ENCODE results near the gene TNPO2. TPM values are rescaled to one million over a fixed set of nuclear protein-coding genes. Genes with fewer than 3 reads are reported as not detected.
A peak's percentile ranks its signal among the peaks of the same experiment; 100 is the strongest.

Gene TNPO2
- total RNA-seq, 2 donors from 2014 or later, result 76.9 to 229 TPM

- Mint-ChIP-seq H3K36me3 (peaks cover 12% of the 10 kb centered on the region), H3K4me3 (no peak overlapping the region), H3K27me3 (peaks cover 8 to 22% of the 10 kb centered on the region in 2 donors), H3K9me3 (no peaks in the 10 kb centered on the region), H3K27ac (no peak overlapping the region), H3K4me1 (ENCODE audit: low read depth in 2 of 2) (peaks cover 9 to 11% of the 10 kb centered on the region in 2 donors)
- DNase-seq (ENCODE audit: low spot score) (no peak), ATAC-seq (no peak)
Measured at GRCh38 chr19:12752056-12752781, 28.5 kb upstream of the TNPO2 start.

- no peak within 1 kb of the TSS for H3K27ac Mint-ChIP-seq
- no peaks in the 10 kb centered on the region for H3K9me3 Mint-ChIP-seq
- H3K4me3 Mint-ChIP-seq, result no peak within 1 kb of the TSS
Measured at GRCh38 chr19:12751635-12752034, 27.9 kb upstream of the TNPO2 start, which contains the start of gene BEST2. TSS of gene BEST2 (plus strand) at chr19:12751791. CDS start at chr19:12752593, 802 bp downstream.

GRCh38 chr19:12750851-12751250, 27.1 kb upstream of the TNPO2 start:
- Mint-ChIP-seq H3K4me3 (no peak overlapping the region), H3K9me3 (no peaks in the 10 kb centered on the region), H3K27me3 (peaks cover 8 to 19% of the 10 kb centered on the region in 2 donors), H3K27ac (no peak overlapping the region), H3K4me1 (ENCODE audit: low read depth in 2 of 2) (peaks cover 9 to 11% of the 10 kb centered on the region in 2 donors), H3K36me3 (peaks cover 12% of the 10 kb centered on the region)
- no peak for ATAC-seq
- no peak for DNase-seq (ENCODE audit: low spot score)

More at GRCh38 chr19:12751635-12752034, 27.9 kb upstream of the TNPO2 start, which contains the start of gene BEST2:
- Mint-ChIP-seq H3K27me3 (peaks cover 8 to 22% of the 10 kb centered on the region in 2 donors), H3K36me3 (peaks cover 12% of the 10 kb centered on the region), H3K4me1 (ENCODE audit: low read depth in 2 of 2) (peaks cover 9 to 11% of the 10 kb centered on the region in 2 donors)
- no peak for ATAC-seq
- DNase-seq (ENCODE audit: low spot score), result no peak

- Mint-ChIP-seq H3K4me3 (peak overlapping the region; percentile 9), H3K36me3 (peaks cover 12% of the 10 kb centered on the region), H3K4me1 (ENCODE audit: low read depth in 2 of 2) (peaks cover 9 to 11% of the 10 kb centered on the region in 2 donors), H3K9me3 (no peaks in the 10 kb centered on the region), H3K27me3 (peaks cover 8 to 19% of the 10 kb centered on the region in 2 donors), H3K27ac (no peak overlapping the region)
- no peak for DNase-seq (ENCODE audit: low spot score)
- no peak for ATAC-seq
Measured at GRCh38 chr19:12749938-12750521, 26.3 kb upstream of the TNPO2 start.

GRCh38 chr19:12748489-12748888, 24.8 kb upstream of the TNPO2 start:
- Mint-ChIP-seq H3K27me3 (peaks cover 8 to 16% of the 10 kb centered on the region in 2 donors), H3K4me1 (ENCODE audit: low read depth in 2 of 2) (peaks cover 9 to 11% of the 10 kb centered on the region in 2 donors), H3K36me3 (peaks cover 12% of the 10 kb centered on the region), H3K9me3 (no peaks in the 10 kb centered on the region), H3K4me3 (no peak overlapping the region), H3K27ac (no peak overlapping the region)
- no peak for ATAC-seq
- no peak for DNase-seq (ENCODE audit: low spot score)

- Mint-ChIP-seq H3K4me1 (ENCODE audit: low read depth in 2 of 2) (peaks cover 9 to 10% of the 10 kb centered on the region in 2 donors), H3K27ac (no peak overlapping the region), H3K4me3 (no peak overlapping the region), H3K27me3 (peaks cover 0 to 4% of the 10 kb centered on the region in 2 donors), H3K9me3 (no peaks in the 10 kb centered on the region), H3K36me3 (peaks cover 18% of the 10 kb centered on the region)
- DNase-seq (ENCODE audit: low spot score), result no peak
- no peak for ATAC-seq
Measured at GRCh38 chr19:12745166-12745897, 21.6 kb upstream of the TNPO2 start.

- DNase-seq (ENCODE audit: low spot score) (no peak), ATAC-seq (no peak)
- peak overlapping the region; percentile 84 for H3K4me3 Mint-ChIP-seq
- H3K4me1 Mint-ChIP-seq (ENCODE audit: low read depth in 2 of 2), result peaks cover 38 to 40% of the 10 kb centered on the region in 2 donors
- H3K27me3 Mint-ChIP-seq, result no peaks in the 10 kb centered on the region
- peak overlapping the region; percentile 95 to 97 for H3K27ac Mint-ChIP-seq
- H3K36me3 Mint-ChIP-seq, result peaks cover 17% of the 10 kb centered on the region
- no peaks in the 10 kb centered on the region for H3K9me3 Mint-ChIP-seq
Measured at GRCh38 chr19:12737835-12738351, 14.2 kb upstream of the TNPO2 start.

- peak; percentile 86 for DNase-seq (ENCODE audit: low spot score)
- peaks cover 41 to 42% of the 10 kb centered on the region in 2 donors for H3K4me1 Mint-ChIP-seq (ENCODE audit: low read depth in 2 of 2)
- no peaks in the 10 kb centered on the region for H3K9me3 Mint-ChIP-seq
- H3K36me3 Mint-ChIP-seq, result peaks cover 13% of the 10 kb centered on the region
- H3K27me3 Mint-ChIP-seq, result no peaks in the 10 kb centered on the region
- H3K27ac Mint-ChIP-seq, result peak within 1 kb of the TSS; percentile 95 to 97
- peak; percentile 89 for ATAC-seq
- peak within 1 kb of the TSS; percentile 84 for H3K4me3 Mint-ChIP-seq
Measured at GRCh38 chr19:12736995-12737834, 13.5 kb upstream of the TNPO2 start, which contains the start of gene GET3. TSS of gene GET3 (plus strand) at chr19:12737497. CDS start at chr19:12737506, 9 bp downstream.

- ATAC-seq (no peak), DNase-seq (ENCODE audit: low spot score) (peak; percentile 70)
- Mint-ChIP-seq H3K36me3 (peaks cover 16% of the 10 kb centered on the region), H3K27me3 (no peaks in the 10 kb centered on the region), H3K27ac (peak overlapping the region; percentile 86 to 91), H3K4me1 (ENCODE audit: low read depth in 2 of 2) (peaks cover 48 to 49% of the 10 kb centered on the region in 2 donors), H3K9me3 (no peaks in the 10 kb centered on the region), H3K4me3 (peak overlapping the region; percentile 97)
Measured at GRCh38 chr19:12733369-12734214, 9.9 kb upstream of the TNPO2 start.

GRCh38 chr19:12731337-12731736, 7.6 kb upstream of the TNPO2 start:
- DNase-seq (ENCODE audit: low spot score), result no peak
- ATAC-seq, result no peak
- peaks cover 34% of the 10 kb centered on the region in 2 donors for H3K4me1 Mint-ChIP-seq (ENCODE audit: low read depth in 2 of 2)
- peaks cover 19% of the 10 kb centered on the region for H3K36me3 Mint-ChIP-seq
- H3K4me3 Mint-ChIP-seq, result no peak overlapping the region
- H3K9me3 Mint-ChIP-seq, result no peaks in the 10 kb centered on the region
- no peak overlapping the region for H3K27ac Mint-ChIP-seq
- H3K27me3 Mint-ChIP-seq, result no peaks in the 10 kb centered on the region

GRCh38 chr19:12730064-12730463, 6.3 kb upstream of the TNPO2 start:
- Mint-ChIP-seq H3K9me3 (no peaks in the 10 kb centered on the region), H3K27me3 (no peaks in the 10 kb centered on the region), H3K4me1 (ENCODE audit: low read depth in 2 of 2) (peaks cover 30 to 34% of the 10 kb centered on the region in 2 donors), H3K27ac (peak overlapping the region; percentile 26 to 57), H3K4me3 (no peak overlapping the region), H3K36me3 (peaks cover 20% of the 10 kb centered on the region)
- DNase-seq (ENCODE audit: low spot score) (no peak), ATAC-seq (no peak)

GRCh38 chr19:12727745-12728433, 4.2 kb upstream of the TNPO2 start:
- Mint-ChIP-seq H3K9me3 (no peaks in the 10 kb centered on the region), H3K4me1 (ENCODE audit: low read depth in 2 of 2) (peaks cover 35 to 40% of the 10 kb centered on the region in 2 donors), H3K36me3 (peaks cover 12% of the 10 kb centered on the region), H3K27ac (no peak overlapping the region), H3K27me3 (no peaks in the 10 kb centered on the region), H3K4me3 (no peak overlapping the region)
- DNase-seq (ENCODE audit: low spot score) (no peak), ATAC-seq (no peak)

Data from natural killer cell treated with Interleukin-12 subunit alpha and Interleukin-12 subunit beta and Interleukin-15 and Interleukin-18, amount 100 ng/mL, for 72 hours (primary cell).